K562 (cell line): ENCODE measurements around the gene RAPGEF5. TPM values are rescaled to one million over a fixed set of nuclear protein-coding genes. Genes with fewer than 3 reads are reported as not detected.

Experiments
- ATAC-seq: fragments of 200-7000 bp; cut with Tn5 transposase; 3 replicates; pipeline ENCODE4 v1.9.1; 2020; ENCODE audit warnings: moderate library complexity
- BruUV-seq: library from RNA; stranded (reverse); fragments of 400-500 nt; replicated peaks from 2 replicates; lab custom pipeline; 2021; lab: Mats Ljungman, UMichigan
- CTCF ChIA-PET: fragments of 300-600 bp; formaldehyde crosslinking; extraction: SDS; loops from one replicate; lab custom pipeline; 2021; ENCODE audit warnings: low intra/inter-chr PET ratio; lab: Yijun Ruan, JAX
- POLR2A ChIA-PET: fragments of 300-600, 350-650 bp; sonication (Branson Sonifier 250); formaldehyde crosslinking; extraction: SDS; loops from one replicate; lab custom pipeline; 2021; ENCODE audit warnings: antibody characterized with exemption, inconsistent platforms; lab: Yijun Ruan, JAX
- DNase-seq, 4 experiments: peaks; one replicate each; pipeline versions ENCODE4 v3.0.0 to v3.0.0-alpha.2; 2011 to 2018; ENCODE audit warnings: low spot score in 3 of 4, mixed read lengths in 3 of 4; ENCODE audit errors: extremely low read depth in 1 of 4
- FAIRE-seq: peaks from 2 replicates; lab custom pipeline; 2011; peaks lifted over from hg19 to GRCh38; lab: Jason Lieb, UNC
- H2AFZ ChIP-seq: 2 replicates; pipeline ENCODE4 v1.6.0; 2011; ENCODE audit warnings: low read depth, low read length, control low read depth, inconsistent platforms
- H3K27ac ChIP-seq: fragments of 200-600 bp; 3 replicates; pipeline ENCODE4 v1.8.0; 2011; ENCODE audit warnings: low read depth, mild to moderate bottlenecking, control low read depth, inconsistent platforms, low read length, moderate library complexity, mixed read lengths; ENCODE audit errors: extremely low read depth
- H3K27me3 ChIP-seq, 2 experiments: fragments of 300-600 bp in 1 of 2; 2 replicates in 1 of 2; 3 replicates in 1 of 2; pipeline versions ENCODE4 v1.6.0 to v1.8.0; 2011; ENCODE audit warnings: inconsistent platforms in 2 of 2, low read length in 2 of 2, mild to moderate bottlenecking in 1 of 2, mixed read lengths in 1 of 2, moderate library complexity in 1 of 2; ENCODE audit not compliant: control insufficient read depth in 2 of 2, insufficient read depth in 2 of 2
- H3K36me3 ChIP-seq: fragments of 300-600 bp; 3 replicates; pipeline ENCODE4 v1.8.0; 2011; ENCODE audit warnings: mild to moderate bottlenecking, low read length, inconsistent platforms; ENCODE audit not compliant: control insufficient read depth, insufficient read depth
- H3K4me1 ChIP-seq, 2 experiments: fragments of 200-600 bp in 1 of 2; replicated peaks in 1 of 2; 2 replicates in 1 of 2; 3 replicates in 1 of 2; pipeline versions ENCODE4 v1.5.1 to v1.8.0; 2011; ENCODE audit warnings: inconsistent platforms in 2 of 2, low read length in 2 of 2, mild to moderate bottlenecking in 1 of 2, mixed read lengths in 1 of 2, moderate library complexity in 1 of 2; ENCODE audit not compliant: control insufficient read depth in 2 of 2, insufficient read depth in 2 of 2
- H3K4me2 ChIP-seq: 2 replicates; pipeline ENCODE4 v1.6.1; 2011; ENCODE audit warnings: low read length, control low read depth, inconsistent platforms, mixed read lengths; ENCODE audit not compliant: insufficient read depth
- H3K4me3 ChIP-seq: fragments of 200-600 bp; sonication (generic), shearing (Covaris generic); 2 replicates; pipeline ENCODE4 v1.5.1; 2016; ENCODE audit warnings: control low read depth, inconsistent platforms
- H3K79me2 ChIP-seq: fragments of 200-600 bp; 3 replicates; pipeline ENCODE4 v1.8.0; 2011; ENCODE audit warnings: low read length, inconsistent platforms; ENCODE audit not compliant: control insufficient read depth, insufficient read depth
- H3K9ac ChIP-seq, 2 experiments: 2 replicates each; pipeline versions ENCODE4 v1.6.0 to v1.6.1; 2011; ENCODE audit warnings: low read depth in 2 of 2, low read length in 2 of 2, control low read depth in 1 of 2, inconsistent platforms in 1 of 2, mild to moderate bottlenecking in 1 of 2, mixed read lengths in 1 of 2; ENCODE audit not compliant: insufficient read depth in 1 of 2
- H3K9me1 ChIP-seq: one replicate; pipeline ENCODE4 v1.6.0; 2011; ENCODE audit warnings: inconsistent platforms, mild to moderate bottlenecking, low read length, moderate library complexity; ENCODE audit not compliant: control insufficient read depth, insufficient read depth
- H3K9me3 ChIP-seq: replicated peaks from 2 replicates; pipeline ENCODE4 v1.5.1; 2011; ENCODE audit warnings: low read depth, low read length, inconsistent platforms; ENCODE audit not compliant: control insufficient read depth, insufficient read depth
- H4K20me1 ChIP-seq: replicated peaks from 2 replicates; pipeline ENCODE4 v1.6.1; 2011; ENCODE audit warnings: low read length, inconsistent platforms, mixed read lengths; ENCODE audit not compliant: control insufficient read depth, insufficient read depth
- CBFA2T2 ChIP-seq: fragments of 450-650 bp; conservative IDR thresholded peaks from 2 replicates; pipeline ENCODE4 v1.6.1; 2017; ENCODE audit warnings: mild to moderate bottlenecking
- LCOR ChIP-seq: sonication (generic); formaldehyde crosslinking; IDR thresholded peaks from 2 replicates; pipeline ENCODE4 v1.8.0; 2022; ENCODE audit warnings: mild to moderate bottlenecking, missing genetic modification reagents
- MCM7 ChIP-seq, 2 experiments: fragments of 450-650 bp; IDR thresholded peaks; 2 replicates each; pipeline ENCODE4 v1.6.1; 2016 to 2018
- RBM25 ChIP-seq: fragments of 200-400 bp; formaldehyde crosslinking; IDR thresholded peaks from 2 replicates; pipeline ENCODE4 v1.6.1; 2018; ENCODE audit warnings: low read length, low read depth, moderate library complexity; ENCODE audit not compliant: severe bottlenecking
- RFX7 ChIP-seq: fragments of 250-450 bp; sonication (Bioruptor Pico); IDR thresholded peaks from 2 replicates; pipeline ENCODE4 v1.5.1; 2021; ENCODE audit warnings: mild to moderate bottlenecking
- ZNF311 ChIP-seq: fragments of 250-450 bp; sonication (Bioruptor Pico); IDR thresholded peaks from 2 replicates; pipeline ENCODE4 v1.4.0; 2020; ENCODE audit warnings: mild to moderate bottlenecking, moderate library complexity
- WGBS: fragments of 100-300 bp; shearing (Covaris generic); methylation state at CpG from one replicate; pipeline ENCODE4 v1.1.6; 2016; ENCODE audit warnings: low coverage, mixed read lengths; ENCODE audit not compliant: insufficient coverage; ENCODE audit errors: missing lambda C conversion rate; 5-methylcytosine and 5-hydroxymethylcytosine counted together
- in situ Hi-C: fragments of 300-500 bp; cut with MboI; formaldehyde crosslinking; loops from 4 replicates; pipeline ENCODE4 v1.15.0; 2018; ENCODE audit warnings: inconsistent platforms, mixed read lengths
- intact Hi-C: fragments of 100-400 bp; cut with micrococcal nuclease; formaldehyde crosslinking; loops from 2 replicates; pipeline ENCODE4 v1.14.2; 2022
- polyA plus RNA-seq, 8 experiments: library from polyadenylated mRNA; depleted of rRNA in 4 of 8; stranded (reverse) in 5 of 8; unstranded in 3 of 8; fragments of >200 nt; fragmentation: Nextera tagmentation in 2 of 8; fragmentation: Illumina TruSeq in 1 of 8; extraction: Ambion mirVana in 2 of 8; extraction: Trizol in 1 of 8; gene quantifications; 2 replicates each; pipeline versions ENCODE4 v1.2.1 to v1.2.3, GENCODE V29; 2011 to 2014; ENCODE audit warnings: inconsistent platforms in 1 of 8, missing spikeins in 1 of 8
- total RNA-seq, 7 experiments: library from RNA; depleted of rRNA in 6 of 7; stranded (reverse); fragments of >200 nt in 6 of 7; fragmentation: Illumina TruSeq in 2 of 7; extraction: Trizol in 2 of 7; gene quantifications; 2 replicates each; pipeline versions ENCODE4 v1.2.1 to v1.2.3, GENCODE V29; 2011 to 2021; ENCODE audit warnings: low replicate concordance in 1 of 7
- TF ChIP-seq, protein P1 (sequence below): sonication (generic); formaldehyde crosslinking; IDR thresholded peaks from 2 replicates; pipeline ENCODE4 v1.8.0; 2022; ENCODE audit warnings: mild to moderate bottlenecking, missing genetic modification reagents, borderline replicate concordance

The RAPGEF5 gene
- total and polyA plus RNA-seq, 9 of the 15 experiments (the other 6 are each of a cell fraction or from before 2014, with no cell fraction given): 0.39 to 2.0 (median 1.1) TPM

DNA sequence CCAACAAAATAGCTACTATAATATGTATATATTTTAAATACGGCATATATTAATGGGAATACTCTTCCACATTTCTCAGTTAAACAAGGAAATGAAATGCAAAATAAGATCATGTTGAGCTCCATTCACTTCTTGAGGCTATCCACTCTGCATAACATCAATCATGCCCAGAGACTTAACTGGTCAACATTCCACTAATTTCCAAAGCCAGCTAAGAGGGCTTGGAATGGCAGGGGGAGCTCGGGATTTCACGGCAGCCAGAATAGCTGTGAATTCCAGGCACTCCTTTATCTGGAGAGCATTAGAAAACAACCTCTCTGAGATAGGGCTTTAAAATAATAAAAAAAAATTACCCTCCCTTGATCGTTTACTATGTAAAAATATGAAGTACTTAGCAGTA, 216.4 kb downstream of the RAPGEF5 start:
- POLR2A ChIA-PET: interaction anchor here (0.7 to 1.6 kb wide), 3 partner anchors 8 to 33 kb away, joined by 3 to 6 read pairs (median 3); no protein-coding TSS in a partner anchor
- Histone ChIP-seq H3K4me2 (no peak overlapping the region), H3K4me3 (no peak overlapping the region)
- intact Hi-C loops: no loop called here
- CTCF ChIA-PET: no interaction called here
- TF ChIP-seq RFX7 (CRISPR knock-in tag): no peak
- TF ChIP-seq, protein P1, sequence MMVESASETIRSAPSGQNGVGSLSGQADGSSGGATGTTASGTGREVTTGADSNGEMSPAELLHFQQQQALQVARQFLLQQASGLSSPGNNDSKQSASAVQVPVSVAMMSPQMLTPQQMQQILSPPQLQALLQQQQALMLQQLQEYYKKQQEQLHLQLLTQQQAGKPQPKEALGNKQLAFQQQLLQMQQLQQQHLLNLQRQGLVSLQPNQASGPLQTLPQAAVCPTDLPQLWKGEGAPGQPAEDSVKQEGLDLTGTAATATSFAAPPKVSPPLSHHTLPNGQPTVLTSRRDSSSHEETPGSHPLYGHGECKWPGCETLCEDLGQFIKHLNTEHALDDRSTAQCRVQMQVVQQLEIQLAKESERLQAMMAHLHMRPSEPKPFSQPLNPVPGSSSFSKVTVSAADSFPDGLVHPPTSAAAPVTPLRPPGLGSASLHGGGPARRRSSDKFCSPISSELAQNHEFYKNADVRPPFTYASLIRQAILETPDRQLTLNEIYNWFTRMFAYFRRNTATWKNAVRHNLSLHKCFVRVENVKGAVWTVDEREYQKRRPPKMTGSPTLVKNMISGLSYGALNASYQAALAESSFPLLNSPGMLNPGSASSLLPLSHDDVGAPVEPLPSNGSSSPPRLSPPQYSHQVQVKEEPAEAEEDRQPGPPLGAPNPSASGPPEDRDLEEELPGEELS (CRISPR knock-in tag): no peak
- no peak for TF ChIP-seq MCM7 (IDR thresholded peaks at IDR 0.05)
- TF ChIP-seq LCOR (CRISPR knock-in tag): no peak
- no peak for TF ChIP-seq ZNF311 (CRISPR knock-in tag)
- no peak for TF ChIP-seq RBM25
- no peak for TF ChIP-seq CBFA2T2
- TF ChIP-seq, all 486 proteins: peak for 0
- in situ Hi-C loops: no loop called here
- Histone ChIP-seq H3K9me3 (no peaks in the 10 kb centered on the region), H3K27me3 (no peaks in the 10 kb centered on the region), H3K4me1 (0 out of 5 replicates have a peak, but pooled peaks cover 0 to 3% of the 10 kb centered on the region in 2 experiments), H3K9ac (no peak overlapping the region), H3K36me3 (no peaks in the 10 kb centered on the region), H4K20me1 (no peaks in the 10 kb centered on the region), H3K79me2 (no peaks in the 10 kb centered on the region), H3K9me1 (no peaks in the 10 kb centered on the region), H3K27ac (no peak overlapping the region), H2AFZ (no peak overlapping the region)
- no peak for ATAC-seq
- 26% methylated on average over 4 of the region's 4 CpGs for WGBS
- BruUV-seq: no TSS peak
- no peak for FAIRE-seq
- no peak for DNase-seq
